ENCODE results near the gene BPTF.
A peak's percentile ranks its signal among the peaks of the same experiment; 100 is the strongest.
"Not testable (repeated sequence)": the region's sequence is repeated elsewhere in the genome, so short reads cannot be mapped to it uniquely, and the experiment has no call there.

The BPTF gene

DNA sequence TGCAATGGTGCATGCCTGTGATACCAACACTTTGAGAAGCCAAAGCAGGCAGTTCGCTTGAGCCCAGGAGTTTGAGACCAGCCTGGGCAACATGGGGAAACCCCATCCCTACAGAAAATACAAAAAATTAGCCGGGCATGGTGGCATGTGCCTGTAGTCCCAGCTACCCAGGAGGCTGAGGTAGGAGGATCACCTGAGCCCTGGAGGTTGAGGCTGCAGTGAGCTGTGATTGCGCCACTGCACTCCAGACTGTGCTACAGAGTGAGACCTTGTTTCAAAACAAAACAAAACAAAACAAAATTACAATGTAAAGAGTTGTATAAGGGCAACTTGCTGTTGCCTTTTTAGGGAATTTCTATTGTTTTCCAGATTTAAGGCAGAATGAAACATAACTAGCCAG lies 155.6 kb downstream of the BPTF start:
- ATAC-seq, result not testable (repeated sequence)

DNA sequence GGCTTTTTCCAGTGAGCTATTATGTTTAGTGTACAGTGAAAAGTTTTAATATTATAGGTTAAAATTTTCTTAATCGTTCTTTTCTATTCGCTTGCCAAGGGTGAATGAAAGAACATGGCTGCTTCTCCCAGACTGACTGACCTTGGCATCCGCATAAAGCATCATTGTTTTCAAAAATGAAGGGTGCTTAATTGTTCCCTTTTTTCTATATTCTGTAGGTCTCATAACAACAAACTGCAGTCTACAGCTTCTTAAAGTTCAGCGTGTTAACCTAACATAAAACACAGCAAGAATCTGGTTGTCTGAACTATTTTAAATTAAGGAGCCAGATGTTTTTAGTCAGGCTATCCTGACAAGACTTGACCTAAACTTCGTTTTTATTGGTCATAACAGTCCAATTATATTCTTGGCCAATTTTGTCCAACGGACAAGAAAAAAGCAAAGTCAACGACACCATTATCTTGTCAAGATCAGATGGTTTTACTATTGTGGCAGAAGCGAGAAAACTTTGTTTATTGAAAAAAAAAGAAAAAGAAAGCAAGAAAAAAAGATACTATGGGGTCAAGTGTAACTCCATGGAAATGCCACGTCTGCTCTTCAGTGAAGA lies 156.8 kb downstream of the BPTF start:
- no peak for ATAC-seq

DNA sequence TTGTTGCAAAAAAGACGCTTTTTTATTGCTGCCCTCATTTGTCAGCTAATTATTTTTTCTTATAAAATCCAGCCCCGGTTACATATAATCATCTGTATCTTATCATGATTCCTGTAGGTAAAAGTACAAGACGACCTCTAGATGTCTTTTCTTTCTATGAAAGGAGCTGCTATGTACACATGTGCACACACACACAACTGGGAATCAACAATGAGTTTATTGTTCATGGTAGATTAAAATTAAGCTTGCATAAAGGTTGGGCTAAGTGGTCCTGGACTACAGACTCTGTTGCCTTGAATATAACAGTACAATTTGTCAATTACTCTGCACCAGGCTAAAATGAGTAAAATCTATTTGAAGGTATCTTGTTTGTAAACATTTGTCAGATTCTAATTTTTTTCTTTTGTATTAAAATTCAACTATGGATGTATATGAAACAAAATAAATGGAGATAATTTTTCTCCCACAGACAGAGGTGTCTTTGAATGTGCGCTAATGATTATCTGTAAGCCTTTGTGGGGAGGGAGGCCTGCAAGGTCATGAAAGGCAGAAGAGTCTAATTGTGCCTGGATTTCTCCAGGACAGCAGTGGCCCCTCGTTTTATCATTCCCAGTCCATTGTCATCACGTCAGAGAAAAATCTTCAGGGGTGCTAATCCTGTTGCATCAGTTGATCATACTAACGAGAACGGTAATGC lies 157.5 kb downstream of the BPTF start:
- no peak for ATAC-seq

DNA sequence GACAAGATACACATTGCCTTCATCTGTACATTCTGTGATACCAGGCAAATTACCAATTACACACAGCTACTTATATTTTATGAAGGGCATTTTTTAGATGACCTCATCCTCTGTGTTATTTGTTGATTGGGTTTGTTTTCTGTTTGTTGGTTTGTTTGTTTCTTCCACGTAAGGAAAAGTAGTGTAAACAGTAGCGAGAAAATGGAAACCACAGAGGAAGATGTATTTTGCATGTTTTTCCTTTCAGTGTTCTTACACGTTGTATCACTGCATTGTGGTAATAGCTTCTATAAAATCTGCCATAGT lies 158.0 kb downstream of the BPTF start:
- no peak for ATAC-seq

DNA sequence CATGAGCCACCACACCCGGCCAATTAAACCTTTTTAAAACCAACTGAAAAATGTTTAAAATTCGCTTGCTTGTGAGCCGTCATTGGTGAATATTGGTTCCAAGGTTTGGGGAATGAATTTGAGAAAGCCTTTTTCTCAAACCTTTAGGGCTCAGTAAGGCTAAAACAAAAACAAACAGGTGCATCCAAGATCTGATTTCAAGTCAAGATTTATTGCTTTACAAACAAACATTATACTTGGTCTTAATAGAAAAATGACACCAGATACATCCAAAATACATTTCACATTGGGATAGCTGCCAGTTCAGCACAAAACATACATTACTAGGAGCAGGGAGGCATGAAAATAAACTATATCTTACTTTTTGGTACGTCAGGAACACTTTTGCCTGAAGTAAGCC lies 165.6 kb downstream of the BPTF start:
- no peak for ATAC-seq

DNA sequence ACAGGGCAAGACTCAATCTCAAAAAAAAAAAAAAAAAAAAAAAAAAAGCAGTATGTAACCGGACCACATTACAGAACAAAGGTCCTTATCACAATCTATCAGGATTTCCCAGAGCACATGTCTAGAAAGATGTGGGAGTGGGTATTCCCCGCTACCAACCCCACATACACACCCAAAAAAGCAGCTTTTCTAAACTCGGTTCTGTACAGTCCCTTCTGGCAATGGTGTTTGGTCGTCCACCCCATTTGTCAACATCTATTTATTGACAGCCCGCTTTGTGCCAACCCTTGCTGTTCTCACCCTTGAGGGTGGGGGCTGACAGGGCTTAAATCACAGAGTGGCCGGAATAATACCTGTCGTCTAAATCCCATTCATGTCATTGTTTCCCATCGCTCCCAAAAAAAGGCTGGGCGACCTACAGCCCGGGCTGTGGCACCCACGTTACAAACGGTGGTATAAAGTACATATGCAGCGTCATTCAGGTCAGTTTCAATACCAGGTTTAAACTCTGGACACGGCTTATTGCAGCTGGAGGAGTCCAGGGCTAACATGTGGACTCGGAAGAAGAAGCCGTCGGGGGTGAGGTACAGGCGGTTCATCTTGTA lies 167.3 kb downstream of the BPTF start:
- no peak for ATAC-seq

DNA sequence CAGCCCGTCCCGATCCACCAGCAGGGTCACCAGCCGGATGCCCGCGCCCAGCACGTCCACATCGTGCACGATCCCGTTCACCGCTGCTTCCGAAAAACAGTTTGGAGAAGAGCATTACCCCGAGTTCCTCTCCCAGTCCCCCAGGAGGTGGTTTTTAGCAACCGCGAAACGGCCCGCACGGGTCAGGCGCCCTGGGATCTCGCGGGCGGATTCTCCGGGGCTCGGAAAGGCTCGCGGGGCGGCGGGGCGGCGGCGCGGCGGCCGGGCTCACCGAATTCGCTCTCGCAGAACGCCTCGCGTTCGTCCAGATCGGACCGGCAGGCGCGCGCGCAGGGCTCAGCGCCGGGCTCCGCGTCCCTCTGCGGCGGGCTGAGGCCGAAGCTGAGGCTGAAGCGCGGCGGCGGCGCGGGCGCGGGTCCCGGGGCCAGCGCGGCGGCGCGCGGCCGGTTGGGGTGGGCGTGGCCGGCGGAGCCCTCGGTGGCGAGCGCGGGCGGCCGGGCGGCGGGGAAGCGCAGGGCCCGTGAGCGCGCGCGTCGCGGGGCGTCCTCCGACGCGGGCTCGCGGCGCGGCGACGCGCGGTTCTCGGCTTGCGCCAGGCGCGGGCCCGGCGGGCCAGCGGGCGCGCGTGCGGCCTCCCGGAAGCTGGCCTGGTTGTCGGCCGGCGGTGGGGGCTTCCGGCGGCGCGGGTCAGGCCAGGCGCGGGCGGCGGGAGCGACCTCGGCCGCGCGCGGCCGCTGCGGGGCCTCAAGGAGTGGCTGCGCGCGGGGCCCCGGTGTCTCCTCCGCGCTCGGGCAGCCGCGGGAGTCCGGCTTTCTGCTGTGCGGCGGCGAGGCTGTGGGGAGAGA lies 168.1 kb downstream of the BPTF start:
- peak; percentile 76 to 82 for ATAC-seq

DNA sequence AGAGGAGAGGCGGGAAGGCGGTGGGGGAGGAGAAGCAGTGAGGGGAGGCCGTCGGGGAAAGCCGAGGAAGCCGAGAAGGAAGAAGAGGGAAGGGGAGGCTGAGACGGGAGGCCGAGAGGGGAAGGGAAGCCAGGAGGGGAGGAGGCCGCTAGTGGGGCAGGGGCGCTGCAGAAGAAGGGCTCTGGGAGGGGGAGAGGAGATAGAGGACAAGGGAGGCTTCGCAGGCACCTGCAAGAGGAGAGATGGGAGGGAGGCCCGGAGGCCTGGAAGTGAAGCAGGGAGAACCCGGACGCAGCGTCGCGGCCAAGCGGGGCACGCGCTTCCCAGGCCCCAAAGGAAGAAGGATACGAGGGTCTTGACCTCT lies 168.7 kb downstream of the BPTF start:
- no peak for ATAC-seq

DNA sequence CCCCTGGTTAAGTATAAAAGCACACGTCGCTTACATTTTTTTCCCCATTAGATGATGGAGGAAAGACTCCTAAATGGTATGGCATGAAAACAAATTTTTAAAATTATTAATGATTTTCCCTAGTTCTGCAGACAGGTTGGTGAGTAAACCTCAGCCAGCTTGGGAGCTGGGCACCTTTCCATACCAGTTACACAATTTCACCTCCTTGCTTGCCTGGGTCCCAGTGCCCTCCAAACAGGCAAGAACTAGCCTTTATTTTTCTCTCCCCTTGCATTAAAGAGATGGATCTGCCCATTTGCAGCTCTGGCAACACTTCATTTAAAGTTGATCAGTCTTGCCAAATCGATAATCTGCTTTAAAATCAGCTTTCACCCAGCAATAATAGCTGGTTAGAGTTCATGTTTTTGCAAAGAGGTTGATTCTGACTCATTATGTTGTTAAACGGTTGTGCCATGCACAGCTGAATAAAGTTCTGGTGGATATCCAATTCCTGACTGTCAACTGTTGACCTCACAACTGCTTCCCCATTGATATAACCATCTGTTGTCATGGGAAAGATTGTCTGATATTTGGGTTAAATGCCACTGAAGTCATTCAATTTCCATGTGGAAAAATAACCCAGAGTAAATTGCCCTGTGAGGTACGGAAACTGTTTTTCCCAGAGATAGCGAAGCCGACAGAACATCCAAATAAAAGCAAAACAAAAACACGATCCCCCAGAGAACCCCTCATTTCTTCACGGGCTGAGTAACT lies 169.7 kb downstream of the BPTF start:
- ATAC-seq, result no peak

DNA sequence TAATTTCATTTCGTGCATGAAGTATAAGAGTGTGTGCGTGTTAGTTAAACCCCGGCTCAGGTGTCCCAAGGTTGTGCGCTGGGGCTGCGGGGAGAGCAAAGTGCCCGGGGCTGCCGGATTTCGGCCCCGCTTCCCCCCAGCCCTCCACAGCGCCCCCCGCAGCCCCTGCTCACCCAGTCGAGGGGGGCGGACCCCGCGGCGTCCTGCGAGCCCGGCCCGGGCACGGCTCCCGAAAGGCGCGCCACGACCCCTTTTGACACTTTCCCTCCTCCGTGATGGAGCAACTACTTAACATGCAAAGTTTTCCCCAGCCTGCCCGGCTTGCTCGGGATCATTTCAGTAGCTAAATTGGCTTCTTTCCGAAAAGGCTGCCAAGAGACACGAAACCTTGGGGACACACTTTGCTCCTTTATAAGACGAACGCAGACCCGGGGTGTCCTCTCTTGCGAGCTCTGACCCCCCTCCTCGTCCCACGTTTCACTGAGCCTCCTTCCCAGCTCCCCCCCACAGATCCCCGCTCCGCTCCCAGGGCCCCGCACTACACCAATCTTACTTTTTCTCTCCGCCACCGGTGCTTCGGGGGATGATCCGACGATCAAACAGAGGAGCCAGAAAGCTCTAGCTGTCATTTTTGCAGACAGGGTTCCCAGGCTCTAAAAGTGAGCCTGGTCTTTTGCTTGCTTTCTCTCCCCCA lies 170.4 kb downstream of the BPTF start:
- ATAC-seq, result no peak

DNA sequence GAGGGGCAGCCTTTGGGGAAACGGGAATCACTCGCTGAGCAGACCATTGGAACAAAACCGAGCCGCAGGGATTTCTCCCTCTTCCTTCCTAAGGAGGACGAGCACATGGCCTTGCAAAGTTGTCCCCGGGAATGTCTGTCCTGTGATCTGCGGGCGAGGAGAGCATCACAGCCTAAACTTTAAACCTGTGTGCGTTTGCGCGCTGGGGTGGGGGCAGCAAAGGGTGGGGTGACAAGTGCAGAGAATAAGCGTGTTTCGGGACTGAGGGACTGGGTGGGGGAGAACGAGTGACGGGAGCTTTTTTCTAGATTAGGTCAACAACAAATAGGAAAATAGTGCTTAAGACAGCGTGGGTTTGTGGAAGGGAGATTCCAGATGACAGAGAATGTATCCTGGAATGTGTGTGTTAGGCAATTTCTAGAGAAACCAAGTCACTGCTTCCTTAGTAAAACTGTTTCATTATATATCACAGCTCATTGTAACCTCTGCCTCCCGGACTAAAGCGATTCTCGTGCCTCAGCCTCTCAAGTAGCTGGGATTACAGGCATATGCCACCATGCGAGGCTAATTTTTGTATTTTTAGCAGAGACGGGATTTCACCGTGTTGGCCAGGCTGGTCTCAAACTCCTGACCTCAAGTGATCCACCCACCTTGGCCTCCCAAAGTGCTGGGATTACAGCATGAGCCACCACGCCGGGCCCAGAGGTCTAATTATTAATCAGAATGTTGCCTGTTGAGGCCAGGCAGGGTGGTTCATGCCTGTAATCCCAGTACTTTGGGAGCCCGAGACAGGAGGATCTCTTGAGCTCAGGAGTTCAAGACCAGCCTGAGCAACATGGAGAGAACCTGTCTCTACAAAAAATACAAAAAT lies 171.2 kb downstream of the BPTF start, which contains the start of gene C17orf58:
C17orf58 (minus strand) TSS at position 169 of the 871 bp plus-strand sequence. CDS start 271 bp downstream, outside the sequence.
- not testable (repeated sequence) for ATAC-seq

DNA sequence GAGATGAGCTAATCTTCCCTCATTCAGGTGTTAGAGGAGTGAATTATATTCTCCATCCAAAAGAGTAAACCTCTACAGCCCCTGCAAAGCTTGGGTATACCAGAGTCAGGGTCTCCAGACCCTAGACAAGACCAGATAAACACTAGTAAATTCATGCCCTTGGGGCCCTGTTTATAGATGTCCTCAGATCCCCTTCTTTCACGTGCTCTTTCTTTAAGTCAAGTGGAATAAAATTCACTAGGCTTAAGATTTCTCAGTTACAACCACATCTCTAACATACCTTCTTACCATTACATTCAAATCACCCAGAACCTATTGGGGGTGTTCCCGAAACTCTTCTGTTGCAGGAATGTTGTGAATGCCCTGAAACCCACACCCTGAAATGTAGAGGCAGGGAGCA lies 173.2 kb downstream of the BPTF start:
- ATAC-seq, result no peak

DNA sequence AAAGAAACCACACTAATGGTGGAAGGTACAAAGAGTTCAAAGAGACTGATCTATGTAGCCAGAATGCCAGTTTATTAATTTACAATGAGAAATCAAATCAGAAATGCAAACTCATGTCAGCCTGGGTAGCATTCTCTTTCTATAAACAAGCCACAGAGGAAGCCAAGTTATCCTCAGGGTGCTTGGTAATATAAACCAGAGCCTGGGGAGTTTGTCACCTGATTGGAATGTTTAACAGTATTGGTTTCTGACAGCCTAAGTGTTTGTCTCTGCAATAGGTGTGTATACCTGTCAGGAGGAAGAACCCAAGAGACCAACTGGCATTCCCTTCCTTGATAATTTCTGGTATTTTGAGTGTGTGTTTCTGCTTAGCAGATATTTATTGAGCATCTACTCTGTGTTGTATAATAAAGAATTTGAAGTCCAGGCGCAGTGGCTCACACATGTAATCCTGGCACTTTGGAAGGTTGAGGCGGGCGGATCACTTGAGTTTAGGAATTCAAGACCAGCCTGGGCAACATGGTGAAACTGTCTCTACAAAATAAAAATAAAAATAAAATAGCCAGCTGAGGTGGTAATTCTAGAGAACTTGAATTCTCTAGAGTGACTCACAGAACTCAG lies 174.1 kb downstream of the BPTF start:
- no peak for ATAC-seq

DNA sequence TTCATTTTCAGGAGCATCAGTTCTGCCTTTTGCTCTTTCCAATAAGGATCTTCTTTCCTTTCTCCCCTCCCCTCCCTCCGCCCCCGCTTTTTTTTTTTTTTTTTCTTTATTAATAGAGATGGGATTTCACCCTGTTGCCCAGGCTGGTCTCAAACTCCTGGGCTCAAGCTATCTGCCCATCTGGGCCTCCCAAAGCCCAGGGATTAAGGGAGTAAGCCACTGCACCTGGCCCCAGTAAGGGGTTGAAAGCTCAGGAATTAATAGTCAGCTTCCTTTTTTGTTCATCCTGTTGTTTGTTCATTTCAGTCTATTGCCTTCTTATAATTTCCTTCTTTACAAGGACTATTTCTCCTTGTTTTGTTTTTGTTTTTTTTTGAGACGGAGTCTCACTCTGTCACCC lies 178.9 kb downstream of the BPTF start:
- ATAC-seq, result no peak

DNA sequence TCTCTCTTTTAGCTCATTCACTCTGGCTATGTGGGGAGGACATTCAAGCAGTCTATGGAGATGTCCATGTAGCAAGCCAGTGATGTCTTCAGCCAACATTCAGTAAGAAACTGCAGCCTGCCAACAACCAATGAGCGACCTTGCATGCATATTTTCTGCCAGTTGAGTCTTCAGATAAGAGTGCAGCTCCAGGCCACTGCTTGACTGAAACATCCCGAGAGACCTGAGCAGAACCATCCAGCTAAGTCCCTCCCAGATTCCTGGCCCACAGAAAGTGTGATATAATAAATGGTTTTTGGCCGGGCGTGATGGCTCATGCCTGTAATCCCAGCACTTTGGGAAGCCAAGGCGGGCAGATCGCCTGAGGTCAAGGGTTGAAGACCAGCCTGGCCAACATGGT lies 181.5 kb downstream of the BPTF start:
- ATAC-seq, result no peak

DNA sequence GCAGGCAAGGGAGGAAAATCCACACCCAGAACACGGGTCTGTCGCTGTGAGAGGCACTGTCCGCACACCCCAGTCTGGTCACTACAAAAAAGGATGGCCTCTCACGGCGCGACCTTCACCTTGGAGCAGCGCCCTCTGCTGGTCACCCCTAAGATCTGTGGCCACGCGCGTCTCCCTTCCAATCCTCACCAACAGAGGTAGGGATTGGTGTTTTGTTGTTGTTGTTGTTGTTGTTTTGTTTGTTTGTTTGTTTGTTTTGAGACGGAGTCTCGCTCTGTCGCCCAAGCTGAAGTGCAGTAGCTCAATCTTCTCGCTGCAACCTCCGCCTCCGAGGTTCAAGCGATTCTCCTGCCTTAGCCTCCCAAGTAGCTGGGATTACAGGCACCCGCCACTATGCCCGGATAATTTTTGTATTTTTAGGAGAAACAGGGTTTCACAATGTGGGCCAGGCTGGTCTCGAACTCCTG lies 185.9 kb downstream of the BPTF start:
- peak in 1 of 2 donors; percentile 66 for ATAC-seq

DNA sequence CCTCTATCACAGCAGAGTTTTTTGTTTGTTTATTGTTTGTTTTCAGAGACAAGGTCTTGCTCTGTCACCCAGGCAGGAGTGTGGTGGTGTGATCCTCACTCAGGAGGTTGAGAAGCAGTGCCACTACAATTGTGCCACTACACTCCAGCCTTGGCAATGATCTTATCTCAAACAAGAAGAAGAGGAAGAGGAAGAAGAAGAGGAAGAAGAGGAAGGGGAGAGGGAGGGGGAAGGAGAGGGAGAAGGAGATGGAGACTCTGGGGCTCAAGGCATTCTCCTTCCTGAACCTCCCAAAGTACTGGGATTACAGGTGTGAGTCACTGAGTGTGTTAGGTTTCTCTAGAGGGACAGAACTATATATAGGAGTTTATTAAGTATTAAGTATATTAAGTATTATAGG lies 188.1 kb downstream of the BPTF start:
- no peak for ATAC-seq

DNA sequence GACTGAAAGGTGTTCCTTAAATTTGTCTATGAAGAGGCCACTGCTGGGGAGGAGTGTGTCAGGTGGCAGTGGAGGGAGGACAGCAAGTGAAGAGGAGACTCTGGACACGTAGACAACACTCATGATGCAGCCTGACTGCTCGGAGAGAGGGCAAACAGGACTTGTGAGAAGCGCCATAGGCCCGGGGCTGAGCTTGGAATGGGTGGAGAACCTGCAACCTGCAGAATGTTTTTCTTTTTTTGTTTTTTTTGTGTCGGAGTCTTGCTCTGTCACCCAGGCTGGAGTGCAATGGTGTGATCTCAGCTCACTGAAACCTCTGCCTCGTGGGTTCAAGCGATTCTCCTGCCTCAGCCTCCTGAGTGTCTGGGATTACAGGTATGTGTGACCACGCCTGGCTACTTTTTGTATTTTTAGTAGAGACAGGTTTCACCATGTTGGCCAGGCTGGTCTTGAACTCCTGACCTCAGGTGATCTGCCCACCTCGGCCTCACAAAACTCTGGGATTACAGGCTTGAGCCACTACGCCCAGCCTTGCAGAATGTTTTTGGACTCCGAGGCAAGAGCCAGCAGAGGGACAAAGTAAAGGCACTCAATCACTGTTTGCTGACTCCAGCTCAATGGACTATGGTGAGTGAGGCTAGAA lies 189.9 kb downstream of the BPTF start:
- no peak for ATAC-seq

DNA sequence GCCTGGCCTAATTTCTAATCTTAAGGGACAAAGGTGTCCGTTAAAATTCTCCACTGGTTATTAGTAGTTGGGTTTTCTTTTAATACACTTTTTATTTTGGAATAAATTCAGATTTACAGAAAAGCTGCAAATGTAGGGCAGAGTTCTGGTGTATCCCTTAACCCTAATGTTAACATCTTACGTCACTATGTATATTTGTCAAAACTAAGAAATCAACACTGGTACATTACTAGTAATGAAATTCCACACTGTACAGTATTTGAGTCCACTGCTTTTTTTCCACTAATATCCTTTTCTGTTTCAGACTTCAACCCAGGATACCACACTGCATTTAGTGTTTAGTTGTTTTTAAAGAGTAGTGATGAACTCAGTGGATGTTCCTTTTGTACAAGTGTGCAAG lies 191.5 kb downstream of the BPTF start:
- ATAC-seq, result no peak

DNA sequence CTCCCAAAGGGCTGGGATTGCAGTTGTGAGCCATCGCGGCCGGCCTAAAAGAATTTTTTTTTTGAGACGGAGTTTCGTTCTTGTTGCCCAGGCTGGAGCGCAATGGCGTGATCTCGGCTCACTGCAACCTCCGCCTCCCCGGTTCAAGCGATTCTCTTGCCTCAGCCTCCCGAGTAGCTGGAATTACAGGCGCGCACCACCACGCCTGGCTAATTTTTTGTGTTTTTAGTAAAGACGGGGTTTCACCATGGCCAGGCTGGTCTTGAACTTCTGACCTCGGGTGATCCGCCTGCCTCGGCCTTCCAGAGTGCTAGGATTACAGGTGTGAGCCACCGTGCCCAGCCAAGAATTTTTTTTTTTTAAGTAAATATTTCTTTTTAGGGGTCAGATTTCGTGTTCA lies 193.2 kb downstream of the BPTF start:
- ATAC-seq, result not testable (repeated sequence)
